AG09309 (cell line): ENCODE data around the gene FOXD1.
A peak's percentile ranks its signal among the peaks of the same experiment; 100 is the strongest.
"Not testable (repeated sequence)": the region's sequence is repeated elsewhere in the genome, so short reads cannot be mapped to it uniquely, and the experiment has no call there.

ENCODE experiments used
- DNase-seq: peaks from one replicate; pipeline ENCODE4 v3.0.0-alpha.2; 2010; ENCODE audit warnings: low read depth
- H3K4me3 ChIP-seq: 2 replicates; pipeline ENCODE4 v1.5.1; 2011; ENCODE audit warnings: mild to moderate bottlenecking, low read depth, low read length, moderate library complexity; ENCODE audit not compliant: control insufficient read depth
- CTCF ChIP-seq: IDR thresholded peaks from 2 replicates; pipeline ENCODE4 v1.5.1; 2011; ENCODE audit warnings: mild to moderate bottlenecking, low read depth, low read length, inconsistent platforms; ENCODE audit not compliant: insufficient read depth, control insufficient read depth; ENCODE audit errors: missing control alignments

Gene FOXD1

GRCh38 chr5:73411936-73412596, 36.5 kb downstream of the FOXD1 start:
- DNase-seq: no peak
- TF ChIP-seq CTCF: no peak
- H3K4me3 ChIP-seq: no peak overlapping the region

- H3K4me3 ChIP-seq, DNase-seq: not testable (repeated sequence)
Measured at GRCh38 chr5:73409927-73410326, 38.6 kb downstream of the FOXD1 start.

GRCh38 chr5:73405691-73406090, 42.9 kb downstream of the FOXD1 start:
- TF ChIP-seq CTCF: no peak
- peak; percentile 34 for DNase-seq
- H3K4me3 ChIP-seq: no peak overlapping the region

- no peak overlapping the region for H3K4me3 ChIP-seq
Measured at GRCh38 chr5:73399775-73400174, 48.8 kb downstream of the FOXD1 start.

More at GRCh38 chr5:73399775-73400174, 48.8 kb downstream of the FOXD1 start:
- TF ChIP-seq CTCF: no peak
- DNase-seq: no peak
